Parathyroid adenoma (tissue), 2 donors: ENCODE results near the gene SERPINI1.

Experiments used
- H2AFZ ChIP-seq: fragments of 300-600 bp; sonication (generic); one replicate; pipeline ENCODE4 v1.7.0; 2017; ENCODE audit warnings: antibody characterized with exemption, mild to moderate bottlenecking
- H3K27ac ChIP-seq: fragments of 300-600 bp; sonication (generic); one replicate; pipeline ENCODE4 v1.7.0; 2017
- H3K27me3 ChIP-seq: fragments of 300-600 bp; sonication (generic); one replicate; pipeline ENCODE4 v1.7.0; 2017; ENCODE audit warnings: low read length; ENCODE audit not compliant: control insufficient read depth, insufficient read depth
- H3K36me3 ChIP-seq: fragments of 300-600 bp; sonication (generic); one replicate; pipeline ENCODE4 v1.7.0; 2017; ENCODE audit warnings: low read length; ENCODE audit not compliant: control insufficient read depth, insufficient read depth
- H3K4me1 ChIP-seq: fragments of 300-600 bp; sonication (generic); one replicate; pipeline ENCODE4 v1.7.0; 2017; ENCODE audit warnings: control low read depth
- H3K4me2 ChIP-seq: fragments of 300-600 bp; sonication (generic); one replicate; pipeline ENCODE4 v1.7.0; 2017; ENCODE audit warnings: low read length
- H3K4me3 ChIP-seq: fragments of 300-600 bp; sonication (generic); one replicate; pipeline ENCODE4 v1.7.0; 2017; ENCODE audit warnings: low read depth, low read length
- H3K79me2 ChIP-seq: fragments of 300-600 bp; sonication (generic); one replicate; pipeline ENCODE4 v1.7.0; 2017; ENCODE audit warnings: control low read depth
- H3K9ac ChIP-seq: fragments of 300-600 bp; sonication (generic); one replicate; pipeline ENCODE4 v1.7.0; 2017; ENCODE audit warnings: mild to moderate bottlenecking
- H3K9me3 ChIP-seq: fragments of 300-600 bp; sonication (generic); one replicate; pipeline ENCODE4 v1.7.0; 2017; ENCODE audit warnings: low read length; ENCODE audit not compliant: control insufficient read depth
- CTCF ChIP-seq: fragments of 300-600 bp; sonication (generic); IDR thresholded peaks from one replicate; pipeline ENCODE4 v1.7.0; 2017; ENCODE audit warnings: antibody characterized with exemption, mild to moderate bottlenecking
- donor health status: primary hyperparathyroidism.

Gene SERPINI1

GRCh38 chr3:167863811-167864551 lies 128.5 kb downstream of the SERPINI1 start:
- Histone ChIP-seq H3K79me2 (no peaks in the 10 kb centered on the region), H3K4me3 (no peak overlapping the region), H3K4me2 (no peak overlapping the region), H3K4me1 (no peaks in the 10 kb centered on the region), H3K27ac (no peak overlapping the region), H3K9ac (no peak overlapping the region), H3K9me3 (no peaks in the 10 kb centered on the region), H3K27me3 (no peaks in the 10 kb centered on the region), H2AFZ (no peak overlapping the region), H3K36me3 (no peaks in the 10 kb centered on the region)
- TF ChIP-seq CTCF = no peak

- H3K27ac ChIP-seq = no peak overlapping the region
Measured at GRCh38 chr3:167864552-167864874, 129.0 kb downstream of the SERPINI1 start.

GRCh38 chr3:167866331-167866730 lies 130.8 kb downstream of the SERPINI1 start:
- Histone ChIP-seq H3K4me3 (no peak overlapping the region), H3K79me2 (no peaks in the 10 kb centered on the region), H3K9ac (no peak overlapping the region), H3K9me3 (no peaks in the 10 kb centered on the region), H3K27me3 (no peaks in the 10 kb centered on the region), H2AFZ (no peak overlapping the region), H3K36me3 (no peaks in the 10 kb centered on the region), H3K4me2 (no peak overlapping the region), H3K27ac (no peak overlapping the region), H3K4me1 (no peaks in the 10 kb centered on the region)
- no peak for TF ChIP-seq CTCF

More at GRCh38 chr3:167864552-167864874, 129.0 kb downstream of the SERPINI1 start:
- Histone ChIP-seq H3K4me1 (no peaks in the 10 kb centered on the region), H3K79me2 (no peaks in the 10 kb centered on the region), H3K4me2 (no peak overlapping the region), H3K27me3 (no peaks in the 10 kb centered on the region), H3K4me3 (peak overlapping the region; percentile 25), H3K36me3 (no peaks in the 10 kb centered on the region), H2AFZ (no peak overlapping the region), H3K9ac (no peak overlapping the region), H3K9me3 (no peaks in the 10 kb centered on the region)
- TF ChIP-seq CTCF = no peak

GRCh38 chr3:167867981-167868380 lies 132.5 kb downstream of the SERPINI1 start:
- no peaks in the 10 kb centered on the region for H3K27me3 ChIP-seq
- H3K9ac ChIP-seq = no peak overlapping the region
- H3K9me3 ChIP-seq = no peaks in the 10 kb centered on the region
- H3K4me3 ChIP-seq = no peak overlapping the region
- no peaks in the 10 kb centered on the region for H3K36me3 ChIP-seq
- no peak overlapping the region for H3K4me2 ChIP-seq
- no peaks in the 10 kb centered on the region for H3K79me2 ChIP-seq
- H3K4me1 ChIP-seq = no peaks in the 10 kb centered on the region
- no peak overlapping the region for H3K27ac ChIP-seq
- no peak for TF ChIP-seq CTCF
- no peak overlapping the region for H2AFZ ChIP-seq

GRCh38 chr3:167870181-167870580 lies 134.7 kb downstream of the SERPINI1 start:
- Histone ChIP-seq H3K27me3 (no peaks in the 10 kb centered on the region), H3K4me2 (no peak overlapping the region), H3K27ac (peak overlapping the region; percentile 36), H3K4me1 (no peaks in the 10 kb centered on the region), H3K9ac (no peak overlapping the region), H2AFZ (no peak overlapping the region), H3K9me3 (no peaks in the 10 kb centered on the region), H3K4me3 (no peak overlapping the region), H3K79me2 (no peaks in the 10 kb centered on the region), H3K36me3 (no peaks in the 10 kb centered on the region)
- no peak for TF ChIP-seq CTCF
